PFSK-1 (cell line): ENCODE results near the gene TLR6.

Experiments used
- FOXP2 ChIP-seq: optimal IDR thresholded peaks from 2 replicates; pipeline ENCODE3; 2011; ENCODE audit warnings: borderline replicate concordance, control low read depth, inconsistent platforms; ENCODE audit not compliant: insufficient read depth; ENCODE audit errors: extremely low read length, extremely low read depth
- POLR2AphosphoS5 ChIP-seq: IDR thresholded peaks from 2 replicates; pipeline ENCODE4 v1.6.1; 2012; ENCODE audit warnings: low read depth, mild to moderate bottlenecking, control low read depth, low read length, moderate library complexity
- SIN3A ChIP-seq: IDR thresholded peaks from 2 replicates; pipeline ENCODE4 v1.6.1; 2012; ENCODE audit warnings: mild to moderate bottlenecking, low read length, moderate library complexity, borderline replicate concordance; ENCODE audit not compliant: insufficient read depth
- TAF1 ChIP-seq: IDR thresholded peaks from 2 replicates; pipeline ENCODE4 v1.6.1; 2012; ENCODE audit warnings: low read length, control low read depth, borderline replicate concordance; ENCODE audit not compliant: insufficient read depth
- TF ChIP-seq, protein P1 (sequence below), 2 experiments: IDR thresholded peaks; 2 replicates each; pipeline versions ENCODE4 v1.6.1 to v1.8.0; 2011 to 2012; ENCODE audit warnings: low read depth in 2 of 2, low read length in 2 of 2, control low read depth in 1 of 2, inconsistent platforms in 1 of 2, mild to moderate bottlenecking in 1 of 2, moderate library complexity in 1 of 2; ENCODE audit not compliant: insufficient read depth in 1 of 2

TLR6 gene

DNA sequence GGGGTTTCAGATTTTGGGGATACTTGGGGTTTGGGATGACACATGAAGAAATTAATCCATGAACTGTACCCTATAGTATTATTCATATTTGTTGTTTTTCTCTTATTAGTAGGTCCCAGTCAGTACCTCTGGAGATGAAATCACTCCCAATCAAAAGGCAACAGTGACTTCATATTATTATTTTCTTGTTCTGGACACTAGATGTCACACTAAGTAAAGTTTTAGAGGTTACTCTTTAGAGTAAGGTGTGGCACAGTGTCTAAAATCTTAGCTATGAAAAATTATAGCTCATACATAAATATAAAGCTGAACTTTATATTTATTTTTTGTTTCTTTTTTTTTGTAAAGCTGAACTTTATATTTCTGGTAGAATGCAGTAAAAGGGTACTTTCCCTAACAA lies 46.1 kb upstream of the TLR6 start:
- TF ChIP-seq FOXP2 (no peak), SIN3A (no peak), TAF1 (no peak), POLR2AphosphoS5 (no peak)
- TF ChIP-seq, protein P1, sequence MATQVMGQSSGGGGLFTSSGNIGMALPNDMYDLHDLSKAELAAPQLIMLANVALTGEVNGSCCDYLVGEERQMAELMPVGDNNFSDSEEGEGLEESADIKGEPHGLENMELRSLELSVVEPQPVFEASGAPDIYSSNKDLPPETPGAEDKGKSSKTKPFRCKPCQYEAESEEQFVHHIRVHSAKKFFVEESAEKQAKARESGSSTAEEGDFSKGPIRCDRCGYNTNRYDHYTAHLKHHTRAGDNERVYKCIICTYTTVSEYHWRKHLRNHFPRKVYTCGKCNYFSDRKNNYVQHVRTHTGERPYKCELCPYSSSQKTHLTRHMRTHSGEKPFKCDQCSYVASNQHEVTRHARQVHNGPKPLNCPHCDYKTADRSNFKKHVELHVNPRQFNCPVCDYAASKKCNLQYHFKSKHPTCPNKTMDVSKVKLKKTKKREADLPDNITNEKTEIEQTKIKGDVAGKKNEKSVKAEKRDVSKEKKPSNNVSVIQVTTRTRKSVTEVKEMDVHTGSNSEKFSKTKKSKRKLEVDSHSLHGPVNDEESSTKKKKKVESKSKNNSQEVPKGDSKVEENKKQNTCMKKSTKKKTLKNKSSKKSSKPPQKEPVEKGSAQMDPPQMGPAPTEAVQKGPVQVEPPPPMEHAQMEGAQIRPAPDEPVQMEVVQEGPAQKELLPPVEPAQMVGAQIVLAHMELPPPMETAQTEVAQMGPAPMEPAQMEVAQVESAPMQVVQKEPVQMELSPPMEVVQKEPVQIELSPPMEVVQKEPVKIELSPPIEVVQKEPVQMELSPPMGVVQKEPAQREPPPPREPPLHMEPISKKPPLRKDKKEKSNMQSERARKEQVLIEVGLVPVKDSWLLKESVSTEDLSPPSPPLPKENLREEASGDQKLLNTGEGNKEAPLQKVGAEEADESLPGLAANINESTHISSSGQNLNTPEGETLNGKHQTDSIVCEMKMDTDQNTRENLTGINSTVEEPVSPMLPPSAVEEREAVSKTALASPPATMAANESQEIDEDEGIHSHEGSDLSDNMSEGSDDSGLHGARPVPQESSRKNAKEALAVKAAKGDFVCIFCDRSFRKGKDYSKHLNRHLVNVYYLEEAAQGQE (IDR thresholded peaks at IDR 0.05; ENCODE audit: insufficient read depth in 1 of 2, low read depth in 2 of 2, low read length in 2 of 2): no peak

DNA sequence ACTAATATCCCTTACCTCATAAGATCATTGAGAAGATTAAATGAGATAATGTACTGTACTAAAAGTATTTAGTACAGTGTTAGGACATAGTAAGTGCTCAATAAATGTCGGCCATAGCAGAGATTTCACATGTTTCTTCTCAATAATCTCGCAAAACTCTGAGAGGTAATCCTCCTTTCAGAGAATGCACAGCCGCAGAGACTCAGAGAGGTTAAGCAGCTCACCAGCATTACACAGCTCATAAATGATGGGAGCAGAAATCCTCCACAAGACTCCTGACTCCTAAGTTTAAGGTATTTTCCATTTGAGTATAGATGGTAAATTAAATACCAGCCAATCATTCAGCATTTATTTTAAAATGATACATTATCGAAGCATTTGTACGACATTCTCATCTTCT lies 45.6 kb upstream of the TLR6 start:
- TF ChIP-seq SIN3A: no peak
- no peak for TF ChIP-seq POLR2AphosphoS5
- TF ChIP-seq, protein P1 (IDR thresholded peaks at IDR 0.05; ENCODE audit: insufficient read depth in 1 of 2, low read depth in 2 of 2, low read length in 2 of 2): no peak
- TF ChIP-seq FOXP2: no peak
- no peak for TF ChIP-seq TAF1

DNA sequence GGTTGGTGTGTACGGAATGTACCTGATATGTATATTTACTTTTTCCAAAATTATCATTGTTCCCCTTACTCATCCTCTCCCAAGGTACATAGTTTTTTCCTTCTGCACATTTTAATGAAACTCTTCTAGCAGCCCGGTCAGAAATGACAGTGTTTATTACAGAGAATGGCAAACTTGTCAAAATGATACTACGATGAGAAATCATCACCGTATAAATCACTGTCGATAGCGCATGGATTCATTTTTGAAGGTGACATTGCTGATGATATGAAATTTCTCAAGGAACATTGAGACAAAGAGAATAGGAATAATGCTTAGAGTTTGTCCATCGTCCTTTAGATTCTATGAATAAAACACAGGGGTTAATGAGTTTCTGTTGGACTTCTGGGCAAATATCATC lies 41.6 kb upstream of the TLR6 start:
- TF ChIP-seq SIN3A (no peak), TAF1 (no peak), FOXP2 (no peak), POLR2AphosphoS5 (no peak)
- TF ChIP-seq, protein P1 (IDR thresholded peaks at IDR 0.05; ENCODE audit: insufficient read depth in 1 of 2, low read depth in 2 of 2, low read length in 2 of 2): no peak

DNA sequence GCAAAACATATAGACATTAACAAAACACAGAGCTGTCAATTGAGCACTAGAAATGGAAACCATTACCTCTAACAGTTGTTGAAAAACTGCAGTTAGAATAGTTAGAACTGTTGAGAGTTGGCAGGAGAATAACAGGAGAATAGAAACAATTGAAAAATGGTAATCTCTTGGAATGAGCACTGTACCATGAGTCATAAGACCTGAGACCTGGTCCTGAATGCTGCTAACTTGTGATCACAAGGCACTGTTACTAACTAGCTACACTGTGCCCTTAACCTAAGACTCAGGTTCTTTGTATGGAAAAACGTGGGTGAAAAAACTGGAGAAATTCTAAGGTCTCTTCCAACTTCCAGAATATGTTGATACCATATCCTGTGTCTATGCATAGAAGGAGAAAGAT lies 40.3 kb upstream of the TLR6 start:
- TF ChIP-seq POLR2AphosphoS5: no peak
- TF ChIP-seq, protein P1 (IDR thresholded peaks at IDR 0.05; ENCODE audit: insufficient read depth in 1 of 2, low read depth in 2 of 2, low read length in 2 of 2): no peak
- TF ChIP-seq FOXP2: no peak
- no peak for TF ChIP-seq SIN3A
- no peak for TF ChIP-seq TAF1

DNA sequence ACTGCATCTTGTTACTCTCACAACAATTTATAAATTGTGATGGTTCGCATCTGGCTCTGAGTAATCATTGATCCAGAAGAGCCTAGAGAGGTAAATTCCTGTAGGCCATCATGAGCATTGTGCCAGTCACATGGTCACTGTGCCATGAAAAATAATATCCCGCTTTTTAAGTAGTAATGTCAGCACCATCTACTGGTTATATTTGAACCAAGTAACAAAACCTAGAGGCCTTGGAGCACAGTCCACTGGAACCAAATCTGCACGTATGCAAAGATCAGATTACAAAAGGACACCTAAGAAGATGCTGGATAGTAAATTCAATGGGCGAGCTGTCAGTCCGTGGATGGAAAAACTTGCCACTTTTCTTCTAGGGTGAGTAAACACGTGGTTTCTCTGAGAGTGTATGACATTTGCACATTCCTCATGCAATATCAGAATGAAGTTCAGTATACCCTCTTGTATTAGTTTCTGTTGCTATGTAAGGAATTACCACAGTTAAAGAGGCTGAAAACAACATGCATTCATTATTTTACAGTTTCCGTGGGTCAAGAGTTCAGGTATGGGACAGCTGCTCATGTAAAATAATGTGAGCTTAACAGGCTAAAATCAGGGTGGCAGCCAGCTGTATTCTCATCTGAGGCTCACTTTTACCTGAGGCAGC lies 37.8 kb upstream of the TLR6 start:
- TF ChIP-seq FOXP2 (no peak), POLR2AphosphoS5 (no peak), SIN3A (no peak), TAF1 (no peak)
- TF ChIP-seq, protein P1 (IDR thresholded peaks at IDR 0.05; ENCODE audit: insufficient read depth in 1 of 2, low read depth in 2 of 2, low read length in 2 of 2): no peak
